K562 (cell line): ENCODE measurements around the gene BRWD1. TPM values are rescaled to one million over a fixed set of nuclear protein-coding genes. Genes with fewer than 3 reads are reported as not detected.

Experiments used
- CUX1 ChIP-seq: fragments of 200-800 bp; sonication (Bioruptor generic); IDR thresholded peaks from 2 replicates; pipeline ENCODE4 v1.6.1; 2016; ENCODE audit warnings: missing genetic modification characterization, missing compliant biosample characterization
- DPF2 ChIP-seq: fragments of 450-650 bp; IDR thresholded peaks from 2 replicates; pipeline ENCODE4 v1.6.1; 2016
- GTF2E2 ChIP-seq: fragments of 200-800 bp; sonication (Bioruptor generic); IDR thresholded peaks from 2 replicates; pipeline ENCODE4 v1.6.1; 2016; ENCODE audit warnings: missing genetic modification characterization, missing compliant biosample characterization
- HMG20B ChIP-seq: fragments of 250-450 bp; sonication (Bioruptor Pico); IDR thresholded peaks from 2 replicates; pipeline ENCODE4 v1.5.0; 2021; ENCODE audit warnings: mild to moderate bottlenecking
- KDM5B ChIP-seq: fragments of 200-600 bp; sonication (generic); IDR thresholded peaks from 2 replicates; pipeline ENCODE4 v1.6.1; 2012; ENCODE audit warnings: low read depth, mild to moderate bottlenecking, moderate library complexity, low read length, control low read depth, inconsistent platforms; ENCODE audit not compliant: insufficient replicate concordance
- NUFIP1 ChIP-seq: fragments of 450-650 bp; IDR thresholded peaks from 2 replicates; pipeline ENCODE4 v1.6.1; 2018; ENCODE audit not compliant: partially characterized antibody
- POLR2G ChIP-seq: fragments of 200-400 bp; formaldehyde crosslinking; IDR thresholded peaks from 2 replicates; pipeline ENCODE4 v1.6.1; 2017; ENCODE audit warnings: low read depth, mild to moderate bottlenecking, antibody characterized with exemption, low read length, moderate library complexity
- RCOR1 ChIP-seq, 2 experiments: IDR thresholded peaks; 2 replicates each; pipeline ENCODE4 v1.6.1; 2012; ENCODE audit warnings: low read depth in 2 of 2, low read length in 2 of 2, borderline replicate concordance in 1 of 2, improper control_type of control experiment in 1 of 2
- RFX7 ChIP-seq: fragments of 250-450 bp; sonication (Bioruptor Pico); IDR thresholded peaks from 2 replicates; pipeline ENCODE4 v1.5.1; 2021; ENCODE audit warnings: mild to moderate bottlenecking
- ZBTB11 ChIP-seq, 3 experiments: fragments of 200-800 bp in 1 of 3; fragments of 250-450 bp in 1 of 3; fragments of 450-650 bp in 1 of 3; sonication (Bioruptor Pico) in 1 of 3; sonication (Bioruptor generic) in 1 of 3; formaldehyde crosslinking in 1 of 3; IDR thresholded peaks; 2 replicates each; pipeline versions ENCODE4 v1.6.1 to v1.8.0; 2016 to 2022; ENCODE audit warnings: mild to moderate bottlenecking in 2 of 3, missing genetic modification characterization in 2 of 3, missing compliant biosample characterization in 1 of 3, moderate library complexity in 1 of 3
- ZKSCAN8 ChIP-seq: fragments of 200-800 bp; sonication (Bioruptor generic); IDR thresholded peaks from 2 replicates; pipeline ENCODE4 v1.6.1; 2016; ENCODE audit warnings: missing genetic modification characterization, missing compliant biosample characterization
- ZNF133 ChIP-seq: fragments of 250-450 bp; sonication (Bioruptor Pico); IDR thresholded peaks from 2 replicates; pipeline ENCODE4 v1.4.0; 2020; ENCODE audit warnings: mild to moderate bottlenecking
- ZNF75A ChIP-seq: fragments of 450-650 bp; formaldehyde crosslinking; IDR thresholded peaks from 2 replicates; pipeline ENCODE4 v1.4.0; 2020; ENCODE audit warnings: mild to moderate bottlenecking
- polyA plus RNA-seq, 8 experiments: library from polyadenylated mRNA; depleted of rRNA in 4 of 8; stranded (reverse) in 5 of 8; unstranded in 3 of 8; fragments of >200 nt; fragmentation: Nextera tagmentation in 2 of 8; fragmentation: Illumina TruSeq in 1 of 8; extraction: Ambion mirVana in 2 of 8; extraction: Trizol in 1 of 8; gene quantifications; 2 replicates each; pipeline versions ENCODE4 v1.2.1 to v1.2.3, GENCODE V29; 2011 to 2014; ENCODE audit warnings: inconsistent platforms in 1 of 8, missing spikeins in 1 of 8
- total RNA-seq, 7 experiments: library from RNA; depleted of rRNA in 6 of 7; stranded (reverse); fragments of >200 nt in 6 of 7; fragmentation: Illumina TruSeq in 2 of 7; extraction: Trizol in 2 of 7; gene quantifications; 2 replicates each; pipeline versions ENCODE4 v1.2.1 to v1.2.3, GENCODE V29; 2011 to 2021; ENCODE audit warnings: low replicate concordance in 1 of 7
- TF ChIP-seq, protein P1 (sequence below), 2 experiments: fragments of 250-450 bp in 1 of 2; fragments of 450-650 bp in 1 of 2; sonication (Bioruptor Pico) in 1 of 2; IDR thresholded peaks; 2 replicates each; pipeline versions ENCODE4 v1.6.1 to v1.8.0; 2016 to 2021; ENCODE audit warnings: mild to moderate bottlenecking in 2 of 2, moderate library complexity in 2 of 2, missing compliant biosample characterization in 1 of 2, missing genetic modification characterization in 1 of 2
- TF ChIP-seq, protein P2 (sequence below): sonication (generic); formaldehyde crosslinking; IDR thresholded peaks from 2 replicates; pipeline ENCODE4 v1.8.0; 2023; ENCODE audit warnings: mild to moderate bottlenecking, missing genetic modification reagents

The BRWD1 gene
- total and polyA plus RNA-seq, 9 of the 15 experiments (the other 6 are each of a cell fraction or from before 2014, with no cell fraction given) = 10.1 to 60.2 (median 34.1) TPM

- TF ChIP-seq ZBTB11 (CRISPR knock-in tag; IDR thresholded peaks at IDR 0.05) (no peak; a peak in 3 of 6 replicates), ZNF133 (CRISPR knock-in tag) (no peak), POLR2G (peak; percentile 87), HMG20B (no peak), RCOR1 (IDR thresholded peaks at IDR 0.05; ENCODE audit: borderline replicate concordance in 1 of 2, low read depth in 2 of 2, low read length in 2 of 2) (no peak), RFX7 (CRISPR knock-in tag) (no peak), ZKSCAN8 (no peak), ZNF75A (no peak), GTF2E2 (tag) (no peak; the same call in 1 of the 2 replicates), DPF2 (no peak), CUX1 (CRISPR knock-in tag) (no peak), KDM5B (peak; percentile 34), NUFIP1 (no peak)
- TF ChIP-seq, protein P1, sequence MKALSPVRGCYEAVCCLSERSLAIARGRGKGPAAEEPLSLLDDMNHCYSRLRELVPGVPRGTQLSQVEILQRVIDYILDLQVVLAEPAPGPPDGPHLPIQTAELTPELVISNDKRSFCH (CRISPR knock-in tag; IDR thresholded peaks at IDR 0.05) = no peak
- TF ChIP-seq, protein P1 (tag; IDR thresholded peaks at IDR 0.05) = no peak; the same call in 1 of the 2 replicates
- TF ChIP-seq, protein P2, sequence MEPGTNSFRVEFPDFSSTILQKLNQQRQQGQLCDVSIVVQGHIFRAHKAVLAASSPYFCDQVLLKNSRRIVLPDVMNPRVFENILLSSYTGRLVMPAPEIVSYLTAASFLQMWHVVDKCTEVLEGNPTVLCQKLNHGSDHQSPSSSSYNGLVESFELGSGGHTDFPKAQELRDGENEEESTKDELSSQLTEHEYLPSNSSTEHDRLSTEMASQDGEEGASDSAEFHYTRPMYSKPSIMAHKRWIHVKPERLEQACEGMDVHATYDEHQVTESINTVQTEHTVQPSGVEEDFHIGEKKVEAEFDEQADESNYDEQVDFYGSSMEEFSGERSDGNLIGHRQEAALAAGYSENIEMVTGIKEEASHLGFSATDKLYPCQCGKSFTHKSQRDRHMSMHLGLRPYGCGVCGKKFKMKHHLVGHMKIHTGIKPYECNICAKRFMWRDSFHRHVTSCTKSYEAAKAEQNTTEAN (CRISPR knock-in tag) = no peak
These were observed 35.2 kb upstream of the BRWD1 start, which contains the start of gene HMGN1 (continued) for GRCh38 chr21:39348355-39349210.
